A172 (cell line): ENCODE measurements around the gene NGDN. TPM values are rescaled to one million over a fixed set of nuclear protein-coding genes. Genes with fewer than 3 reads are reported as not detected.

ENCODE experiments used
- DNase-seq: peaks from one replicate; pipeline ENCODE4 v3.0.0-alpha.2; 2015; ENCODE audit warnings: low spot score
- total RNA-seq: library from RNA; depleted of rRNA; stranded (reverse); fragments of >200 nt; shearing (Covaris generic); gene quantifications from 2 replicates; pipeline ENCODE4 v1.2.3, GENCODE V29; 2014

Gene NGDN
- total RNA-seq, 1 experiment from 2014 or later, result 52.6 TPM

DNA sequence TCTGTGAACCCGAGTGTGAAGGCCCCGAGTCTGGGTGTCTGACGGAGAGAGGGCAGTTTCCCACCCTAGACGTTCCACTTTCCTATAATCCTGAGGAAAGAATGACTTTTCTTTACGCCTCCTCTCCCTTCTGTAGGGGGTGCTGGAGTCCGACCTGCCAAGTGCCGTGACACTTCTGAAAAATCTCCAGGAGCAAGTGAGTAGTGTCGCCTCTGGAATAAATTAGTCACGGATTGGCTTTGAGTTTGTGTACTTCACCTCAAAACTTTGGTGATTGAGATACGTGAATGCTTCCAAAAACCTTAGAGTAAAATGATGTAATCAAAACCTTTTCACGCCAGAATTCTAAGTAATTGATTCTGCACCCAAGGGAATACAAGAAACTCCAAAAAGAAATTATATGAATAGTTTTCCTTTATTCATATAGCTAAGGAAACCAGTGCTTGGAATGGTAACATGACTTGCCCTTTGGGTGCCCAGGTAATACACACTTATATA lies 452 bp downstream of the NGDN start:
- DNase-seq, result no peak

GRCh38 chr14:23470947-23471346 lies 1.4 kb downstream of the NGDN start:
- DNase-seq, result no peak

DNA sequence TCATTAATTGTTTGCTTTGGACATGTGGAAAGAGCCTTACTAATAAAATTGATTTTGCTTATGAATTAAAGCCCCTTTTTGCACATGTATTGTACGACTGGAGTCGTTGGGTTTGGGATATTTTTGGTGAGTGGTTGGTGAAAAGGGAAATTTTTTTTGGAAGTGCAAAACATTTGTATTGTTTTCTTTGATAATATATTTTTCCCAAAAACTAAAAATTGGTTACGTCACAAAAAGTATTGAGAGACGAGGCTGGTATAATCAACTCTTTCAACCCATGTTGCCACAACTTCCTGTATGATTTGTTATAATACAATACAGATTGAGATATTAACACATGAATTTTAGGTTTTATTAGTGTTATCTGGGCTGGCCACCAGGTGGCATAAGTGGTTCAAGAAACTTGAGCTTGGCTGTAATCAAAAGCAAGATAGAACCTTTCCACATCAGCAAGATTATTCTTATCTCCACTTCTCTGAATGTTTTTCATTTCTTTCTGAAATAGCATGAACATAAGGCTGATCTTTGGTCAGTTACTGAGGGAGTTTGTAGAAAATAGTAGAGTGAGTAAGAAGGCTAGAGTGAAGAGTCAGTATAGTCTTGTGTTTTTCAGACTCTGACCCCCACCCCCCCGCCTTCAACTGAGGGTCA lies 8.7 kb downstream of the NGDN start:
- DNase-seq, result peak; percentile 16

DNA sequence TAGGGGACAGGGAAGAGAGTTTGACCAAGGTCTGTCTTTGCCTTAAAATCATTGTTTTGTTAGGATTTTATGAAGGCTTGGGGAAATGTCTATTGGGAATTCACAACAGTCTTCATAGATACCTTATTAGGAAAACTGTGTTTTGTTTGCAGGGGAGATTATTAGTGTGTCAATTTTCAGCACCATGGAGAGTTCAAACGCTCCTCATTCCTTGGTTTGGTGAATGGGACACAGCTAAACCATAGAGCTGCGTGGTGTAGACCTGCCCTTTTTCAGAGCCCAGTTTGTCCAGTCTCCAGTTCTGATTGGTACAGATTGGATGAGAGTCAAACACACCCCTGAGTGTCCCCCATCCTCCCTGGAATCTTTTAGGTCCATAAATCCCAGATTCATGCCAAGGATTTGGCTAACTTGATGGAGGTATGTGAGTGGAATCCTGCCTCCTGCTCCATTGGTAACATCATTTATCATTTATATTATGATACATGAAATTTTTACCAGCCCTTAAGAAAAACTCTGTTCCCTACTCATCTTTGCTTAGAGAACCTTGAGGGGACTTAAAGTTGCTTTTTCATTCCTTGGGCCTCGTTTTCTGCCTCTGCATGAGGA lies 12.0 kb downstream of the NGDN start:
- no peak for DNase-seq

GRCh38 chr14:23481979-23482822 lies 12.7 kb downstream of the NGDN start:
- DNase-seq, result no peak

DNA sequence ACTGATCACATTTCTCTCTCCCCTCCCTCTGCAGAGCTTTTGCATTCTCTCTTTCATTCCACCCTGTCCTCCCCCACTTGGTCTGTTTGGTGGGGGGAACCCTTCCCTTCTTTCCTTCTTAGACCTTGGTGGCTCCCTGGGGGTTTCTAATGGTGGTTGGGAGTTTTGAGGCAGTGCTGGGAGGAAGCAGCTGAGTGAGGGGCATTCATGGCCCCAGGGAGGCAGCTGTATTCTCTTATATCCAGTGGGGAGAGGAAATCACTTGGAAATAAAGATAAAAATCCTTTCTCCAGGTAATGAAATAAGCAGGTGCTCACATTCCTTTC lies 13.3 kb downstream of the NGDN start:
- no peak for DNase-seq

GRCh38 chr14:23483236-23483854 lies 13.8 kb downstream of the NGDN start:
- DNase-seq, result no peak

GRCh38 chr14:23485326-23485725 lies 15.8 kb downstream of the NGDN start:
- no peak for DNase-seq

DNA sequence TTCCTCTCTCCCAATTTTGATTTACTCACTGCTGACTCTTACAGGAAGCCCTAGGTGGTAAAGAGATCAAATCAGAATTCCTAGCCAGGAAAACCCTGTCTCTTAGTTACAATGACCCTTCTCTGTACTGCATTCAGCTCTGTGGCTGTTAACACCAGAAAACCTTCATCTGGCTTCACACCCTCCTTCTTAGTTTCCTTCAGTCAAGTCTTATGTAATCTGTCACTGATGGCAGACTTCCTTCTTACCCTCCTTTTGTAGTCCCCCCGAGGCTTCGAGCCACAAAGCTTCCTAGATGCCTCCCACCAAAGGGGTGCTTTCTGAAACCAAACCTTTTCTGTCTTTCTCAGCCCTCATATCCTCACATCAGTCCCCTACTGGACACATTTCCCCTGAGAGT lies 16.5 kb downstream of the NGDN start:
- no peak for DNase-seq

DNA sequence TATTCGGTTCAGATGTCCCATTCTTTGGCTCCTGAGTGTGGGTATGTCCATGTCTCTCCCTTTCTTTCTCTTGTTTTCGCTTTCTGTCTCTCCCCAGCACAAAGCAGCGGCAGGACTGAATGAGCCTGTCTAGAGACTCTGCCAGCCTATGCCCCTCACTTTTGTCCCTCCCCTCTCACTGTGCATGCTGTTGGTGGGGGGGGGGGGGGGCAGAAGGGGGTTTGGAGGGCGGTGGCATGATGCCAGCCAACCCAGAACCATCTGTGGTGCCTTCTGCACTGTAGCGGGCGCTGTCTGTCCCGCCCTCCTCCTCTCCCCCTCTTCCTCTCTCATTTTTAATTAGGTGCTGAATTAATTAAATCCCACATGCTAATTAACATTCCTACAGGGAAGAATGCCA lies 17.7 kb downstream of the NGDN start:
- DNase-seq, result no peak

DNA sequence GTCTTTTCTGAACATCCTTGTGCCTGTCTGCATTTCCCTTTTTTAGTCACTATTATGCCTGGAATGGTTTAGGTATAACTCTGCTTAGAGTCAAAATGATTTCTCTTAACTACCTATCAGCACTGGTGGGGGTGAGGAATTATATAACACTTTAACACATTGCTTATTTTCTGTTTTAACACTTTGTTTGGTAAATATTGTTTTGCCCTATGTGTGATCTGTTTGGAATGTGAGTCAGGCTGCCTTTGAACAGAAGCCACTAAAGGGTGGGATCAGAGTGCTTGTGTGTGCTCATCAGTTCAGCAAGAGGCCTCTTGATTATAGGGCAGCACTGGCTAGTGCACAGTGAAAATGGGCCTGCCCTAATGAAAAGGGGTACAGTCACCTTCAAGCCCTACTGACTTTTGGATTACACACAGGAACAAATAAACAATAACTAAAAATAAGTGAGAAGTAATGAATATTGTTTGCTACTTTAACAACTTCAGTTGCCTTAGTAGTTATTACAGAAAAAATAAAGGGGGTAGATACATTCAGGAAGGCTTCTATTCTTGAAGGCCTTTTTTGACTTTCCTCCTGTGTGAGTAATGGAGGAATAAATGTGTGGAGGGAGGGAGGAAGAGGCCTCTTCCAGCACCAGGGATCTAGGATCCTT lies 23.2 kb downstream of the NGDN start:
- no peak for DNase-seq

DNA sequence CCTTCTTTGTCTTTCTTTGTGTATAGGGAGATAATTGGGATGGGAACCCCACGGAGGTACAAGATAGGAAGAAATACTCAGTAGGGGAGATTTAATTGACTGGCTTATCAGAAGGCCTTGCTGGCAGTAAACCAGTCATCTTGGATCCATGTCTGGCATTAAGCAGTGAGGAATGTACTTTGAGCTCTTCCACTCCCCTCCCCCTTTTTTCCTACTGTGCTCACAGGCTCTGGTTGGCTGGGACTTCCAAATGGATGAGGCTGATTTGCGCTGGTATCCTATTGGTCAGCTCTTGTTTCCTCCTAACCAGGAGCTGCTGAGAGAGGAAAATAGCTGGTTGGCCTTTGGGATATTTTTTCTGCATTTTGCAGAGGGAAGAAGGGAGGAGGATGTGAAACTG lies 24.7 kb downstream of the NGDN start:
- no peak for DNase-seq

- no peak for DNase-seq
Observed at GRCh38 chr14:23512156-23512555, 42.7 kb downstream of the NGDN start.

- DNase-seq, result no peak
Observed at GRCh38 chr14:23513005-23513817, 43.7 kb downstream of the NGDN start.

GRCh38 chr14:23513818-23514643 lies 44.5 kb downstream of the NGDN start:
- no peak for DNase-seq

DNA sequence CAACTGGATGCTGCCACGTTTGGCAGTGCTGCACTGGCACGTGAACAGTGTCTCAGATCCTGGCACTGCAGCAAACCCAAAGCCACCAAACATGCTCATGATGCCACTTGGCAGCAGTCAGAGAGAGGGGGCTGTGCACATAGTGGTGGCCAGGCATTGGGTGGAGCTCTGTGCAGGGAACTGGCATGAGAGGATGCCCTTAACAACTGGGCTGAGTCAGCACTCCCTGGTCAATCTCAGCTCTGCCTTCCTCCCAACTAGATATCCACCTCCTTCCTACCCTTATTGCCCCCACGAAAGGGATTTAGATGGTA lies 45.1 kb downstream of the NGDN start:
- no peak for DNase-seq

- no peak for DNase-seq
Observed at GRCh38 chr14:23517650-23518326, 48.3 kb downstream of the NGDN start.

- DNase-seq, result no peak
Observed at GRCh38 chr14:23518709-23519108, 49.2 kb downstream of the NGDN start.

DNA sequence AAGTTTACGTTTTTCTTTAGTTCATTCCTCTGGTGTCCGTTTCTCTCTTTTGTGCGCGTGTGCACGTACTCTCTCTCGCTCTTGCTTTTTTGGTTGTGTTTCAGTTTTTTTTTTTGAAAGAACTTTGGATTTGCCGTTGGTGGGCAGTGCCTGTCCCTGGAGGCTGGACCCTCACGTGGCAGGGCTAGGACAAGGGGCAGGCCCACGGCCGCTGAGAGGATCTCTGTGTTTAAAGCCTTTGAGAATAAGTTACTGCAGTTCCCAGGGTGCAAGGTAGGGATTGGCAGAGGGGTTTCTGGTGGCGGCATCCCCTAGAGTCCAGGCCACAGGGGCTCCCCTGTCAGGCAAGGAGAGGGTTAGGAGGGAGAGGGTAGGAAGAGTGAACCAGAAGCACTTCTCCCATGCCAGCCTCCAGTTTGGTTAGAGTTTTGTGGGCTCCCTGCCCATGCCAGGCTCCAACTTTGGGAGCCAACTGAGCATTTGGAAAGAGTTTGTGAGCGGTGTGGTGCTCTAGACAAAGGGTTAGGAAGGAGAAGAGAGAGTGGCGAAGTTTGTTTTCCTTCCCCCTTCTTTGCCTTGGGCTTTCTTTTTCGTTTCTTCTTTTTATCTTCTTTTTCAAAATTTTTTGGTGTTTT lies 51.5 kb downstream of the NGDN start:
- no peak for DNase-seq
